Trophoblast cell (in vitro differentiated cells and primary cell): Measurements from ENCODE around the gene SLAMF9.

Experiments
- DNase-seq, 2 donors: peaks; one replicate each; pipeline ENCODE4 v3.0.0-alpha.2; 2016
- H2AFZ ChIP-seq: 2 replicates; pipeline ENCODE4 v1.6.1; 2013; ENCODE audit warnings: low read length, moderate library complexity, mild to moderate bottlenecking; ENCODE audit not compliant: insufficient read depth, poor library complexity
- H2AK5ac ChIP-seq: 2 replicates; pipeline ENCODE4 v1.6.1; 2013; ENCODE audit warnings: mild to moderate bottlenecking, low read length
- H2BK120ac ChIP-seq: 2 replicates; pipeline ENCODE4 v1.6.1; 2013; ENCODE audit warnings: low read length, mild to moderate bottlenecking, moderate library complexity; ENCODE audit not compliant: insufficient read depth, poor library complexity
- H2BK12ac ChIP-seq: 2 replicates; pipeline ENCODE4 v1.6.1; 2013; ENCODE audit warnings: mild to moderate bottlenecking, low read length, moderate library complexity
- H2BK5ac ChIP-seq: 2 replicates; pipeline ENCODE4 v1.6.1; 2013; ENCODE audit warnings: low read length, low read depth, moderate library complexity, mild to moderate bottlenecking; ENCODE audit not compliant: poor library complexity
- H3K14ac ChIP-seq: 2 replicates; pipeline ENCODE4 v1.6.1; 2013; ENCODE audit warnings: mild to moderate bottlenecking, low read length
- H3K18ac ChIP-seq: 2 replicates; pipeline ENCODE4 v1.6.1; 2013; ENCODE audit warnings: mild to moderate bottlenecking, low read length
- H3K23ac ChIP-seq: 2 replicates; pipeline ENCODE4 v1.6.1; 2013; ENCODE audit warnings: low read length
- H3K27ac ChIP-seq: 2 replicates; pipeline ENCODE4 v1.5.1; 2013; ENCODE audit warnings: low read depth, mild to moderate bottlenecking, inconsistent platforms, low read length, moderate library complexity
- H3K27me3 ChIP-seq: 2 replicates; pipeline ENCODE4 v1.6.1; 2013; ENCODE audit warnings: inconsistent platforms, mild to moderate bottlenecking, low read length, moderate library complexity; ENCODE audit not compliant: insufficient read depth
- H3K36me3 ChIP-seq, 2 experiments: 1 replicate in 1 of 2; 2 replicates in 1 of 2; pipeline ENCODE4 v1.6.1; 2013; ENCODE audit warnings: low read length in 2 of 2, mild to moderate bottlenecking in 2 of 2, moderate library complexity in 1 of 2; ENCODE audit not compliant: insufficient read depth in 2 of 2, control insufficient read depth in 1 of 2
- H3K4ac ChIP-seq: 2 replicates; pipeline ENCODE4 v1.6.1; 2013; ENCODE audit warnings: low read depth, mild to moderate bottlenecking, low read length, moderate library complexity
- H3K4me1 ChIP-seq, 2 experiments: 1 replicate in 1 of 2; 2 replicates in 1 of 2; pipeline ENCODE4 v1.6.1; 2013; ENCODE audit warnings: low read length in 2 of 2, mild to moderate bottlenecking in 2 of 2, moderate library complexity in 1 of 2; ENCODE audit not compliant: insufficient read depth in 2 of 2, control insufficient read depth in 1 of 2
- H3K4me2 ChIP-seq: 2 replicates; pipeline ENCODE4 v1.6.1; 2013; ENCODE audit warnings: inconsistent platforms, mild to moderate bottlenecking, low read length, moderate library complexity
- H3K4me3 ChIP-seq: 2 replicates; pipeline ENCODE4 v1.5.1; 2013; ENCODE audit warnings: mild to moderate bottlenecking, low read depth, low read length, inconsistent platforms
- H3K79me1 ChIP-seq: one replicate; pipeline ENCODE4 v1.6.1; 2013; ENCODE audit warnings: low read length
- H3K79me2 ChIP-seq: 2 replicates; pipeline ENCODE4 v1.6.1; 2013; ENCODE audit warnings: low read length, mild to moderate bottlenecking; ENCODE audit not compliant: control insufficient read depth, insufficient read depth, poor library complexity
- H3K9ac ChIP-seq: 2 replicates; pipeline ENCODE4 v1.6.1; 2013; ENCODE audit warnings: mild to moderate bottlenecking, low read length
- H3K9me3 ChIP-seq: 2 replicates; pipeline ENCODE4 v1.6.1; 2013; ENCODE audit warnings: low read depth, mild to moderate bottlenecking, control low read depth, inconsistent platforms, low read length; ENCODE audit not compliant: insufficient read depth
- H4K12ac ChIP-seq: 2 replicates; pipeline ENCODE4 v1.6.1; 2013; ENCODE audit warnings: low read depth, mild to moderate bottlenecking, low read length, moderate library complexity
- H4K8ac ChIP-seq: 2 replicates; pipeline ENCODE4 v1.6.1; 2013; ENCODE audit warnings: low read depth, mild to moderate bottlenecking, low read length, moderate library complexity
- H4K91ac ChIP-seq: one replicate; pipeline ENCODE4 v1.6.1; 2013; ENCODE audit warnings: low read depth, mild to moderate bottlenecking, low read length, moderate library complexity
- WGBS: extraction: QIAGEN DNeasy Blood & Tissue Kit; methylation state at CpG from one replicate; pipeline ENCODE4 v1.1.7; 2013; ENCODE audit warnings: missing lambda C conversion rate; ENCODE audit not compliant: insufficient read length, insufficient coverage; ENCODE audit errors: extremely low coverage; 5-methylcytosine and 5-hydroxymethylcytosine counted together

Gene SLAMF9

DNA sequence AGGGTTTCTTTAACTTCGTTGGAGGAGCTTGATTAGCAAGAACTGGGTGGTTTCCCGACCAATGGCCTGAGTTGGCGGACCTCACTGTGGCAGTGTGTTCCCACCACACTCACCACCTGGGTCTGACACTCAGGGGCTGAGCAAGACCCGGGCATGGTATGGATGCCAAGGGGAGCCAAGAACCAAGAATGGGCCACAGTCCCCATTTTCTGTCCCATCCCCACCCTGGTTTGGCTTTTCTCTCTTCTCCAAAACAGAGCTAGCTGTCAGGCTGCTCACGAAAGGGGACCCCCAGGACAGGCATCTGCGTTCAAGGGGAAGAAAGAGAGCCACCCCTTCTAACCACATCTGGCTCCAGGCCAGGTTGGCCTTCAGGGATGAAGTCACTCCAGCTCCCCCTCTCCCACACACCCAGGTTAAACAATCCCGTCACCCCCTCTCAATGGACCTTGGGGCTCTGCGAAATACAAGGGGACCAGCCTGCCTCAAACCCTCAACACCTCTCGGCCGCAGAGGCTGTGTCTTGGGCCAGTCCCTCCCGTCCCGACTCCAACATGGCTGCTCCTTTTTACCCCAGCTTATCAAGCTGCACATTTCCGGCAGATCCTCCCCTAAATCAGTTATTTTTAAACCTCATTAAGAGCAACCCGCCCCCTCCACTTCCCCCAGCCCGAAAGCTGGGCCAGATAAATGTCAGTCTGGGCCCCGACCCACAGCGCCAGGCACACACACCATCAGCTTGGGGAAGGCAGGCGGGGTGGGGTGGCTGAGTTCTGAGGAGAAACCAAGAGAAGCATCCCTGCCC, 32.1 kb downstream of the SLAMF9 start:
- Histone ChIP-seq H3K36me3 (peaks cover 41 to 43% of the 10 kb centered on the region in 2 experiments), H3K14ac (no peak overlapping the region), H3K4me2 (peak overlapping the region; percentile 65), H3K23ac (no peak overlapping the region), H3K79me1 (peaks cover 35% of the 10 kb centered on the region), H3K18ac (no peak overlapping the region), H4K12ac (no peak overlapping the region), H3K4me1 (peaks cover 31 to 36% of the 10 kb centered on the region in 2 experiments), H2BK12ac (no peak overlapping the region), H3K4ac (peak overlapping the region; percentile 95), H3K27ac (peak overlapping the region; percentile 19), H3K9me3 (peaks cover 2% of the 10 kb centered on the region), H3K4me3 (no peak overlapping the region), H4K91ac (peak overlapping the region; percentile 99), H2BK5ac (peak overlapping the region; percentile 3), H2BK120ac (no peak overlapping the region), H3K27me3 (no peaks in the 10 kb centered on the region), H4K8ac (no peak overlapping the region), H2AFZ (no peak overlapping the region), H3K9ac (no peak overlapping the region), H2AK5ac (no peak overlapping the region), H3K79me2 (peaks cover 38% of the 10 kb centered on the region)
- no peak for DNase-seq
- WGBS, result no CpG with 5 or more reads among the region's 18 CpGs

DNA sequence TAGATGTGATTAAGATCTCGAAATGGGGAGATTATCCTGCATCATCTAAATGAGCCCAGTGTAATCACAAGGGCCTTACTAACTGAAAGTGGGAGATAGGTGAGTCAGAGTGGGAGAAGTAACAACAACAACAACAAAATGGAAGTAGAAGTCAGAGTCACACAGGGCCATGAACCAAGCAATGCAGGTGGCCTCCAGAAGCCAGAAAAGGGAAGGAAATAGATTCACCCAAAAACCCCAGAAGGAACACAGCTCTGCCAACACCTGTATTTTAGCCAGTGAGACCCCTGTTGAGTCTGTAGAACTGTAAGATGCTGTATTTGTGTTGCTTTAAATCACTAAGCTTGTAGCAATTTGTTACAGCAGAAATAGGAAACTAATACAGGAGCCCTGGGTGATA, 32.8 kb downstream of the SLAMF9 start:
- H3K9me3 ChIP-seq, result peaks cover 2% of the 10 kb centered on the region
- H3K27me3 ChIP-seq, result no peaks in the 10 kb centered on the region
- H3K4me2 ChIP-seq, result no peak overlapping the region
- no peak overlapping the region for H3K18ac ChIP-seq
- H2BK5ac ChIP-seq, result no peak overlapping the region
- H3K79me2 ChIP-seq, result peaks cover 38% of the 10 kb centered on the region
- peaks cover 37% of the 10 kb centered on the region for H3K79me1 ChIP-seq
- peak in 1 of 2 donors; percentile 27 for DNase-seq
- no peak overlapping the region for H3K14ac ChIP-seq
- H4K91ac ChIP-seq, result no peak overlapping the region
- no peak overlapping the region for H3K4ac ChIP-seq
- no peak overlapping the region for H4K8ac ChIP-seq
- no peak overlapping the region for H3K23ac ChIP-seq
- no peak overlapping the region for H4K12ac ChIP-seq
- H2BK120ac ChIP-seq, result no peak overlapping the region
- WGBS, result no CpG with 5 or more reads among the region's 1 CpG
- H3K4me1 ChIP-seq, result peaks cover 36 to 42% of the 10 kb centered on the region in 2 experiments
- H2AFZ ChIP-seq, result no peak overlapping the region
- no peak overlapping the region for H3K4me3 ChIP-seq
- H3K9ac ChIP-seq, result no peak overlapping the region
- H3K27ac ChIP-seq, result no peak overlapping the region
- no peak overlapping the region for H2AK5ac ChIP-seq
- peaks cover 41 to 43% of the 10 kb centered on the region in 2 experiments for H3K36me3 ChIP-seq
- H2BK12ac ChIP-seq, result no peak overlapping the region

DNA sequence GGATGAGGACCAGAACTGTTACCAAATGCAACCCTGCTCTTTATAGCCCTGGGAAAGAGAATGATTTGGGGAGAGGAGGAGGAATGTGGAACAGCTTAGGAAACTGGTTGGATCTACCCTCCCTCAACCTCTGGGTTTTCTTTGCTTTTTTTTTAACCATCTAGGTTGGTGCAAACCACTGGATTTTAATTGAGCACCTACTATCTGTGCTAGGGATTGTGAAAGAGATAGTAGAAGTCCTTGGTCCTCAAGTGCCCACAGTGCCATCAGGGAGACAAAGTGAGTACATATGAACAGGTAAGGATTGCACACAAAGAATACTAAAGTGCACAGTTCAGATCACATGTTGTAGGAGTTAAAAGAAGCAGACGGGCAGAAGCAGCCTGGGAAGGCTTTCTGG, 33.4 kb downstream of the SLAMF9 start:
- no peak overlapping the region for H3K4ac ChIP-seq
- peaks cover 40 to 43% of the 10 kb centered on the region in 2 experiments for H3K4me1 ChIP-seq
- no peak overlapping the region for H4K91ac ChIP-seq
- H2AK5ac ChIP-seq, result no peak overlapping the region
- no CpG with 5 or more reads among the region's 1 CpG for WGBS
- no peak overlapping the region for H3K4me2 ChIP-seq
- H3K9ac ChIP-seq, result no peak overlapping the region
- peaks cover 2% of the 10 kb centered on the region for H3K9me3 ChIP-seq
- no peak overlapping the region for H2BK5ac ChIP-seq
- no peak overlapping the region for H4K8ac ChIP-seq
- no peak overlapping the region for H3K14ac ChIP-seq
- no peaks in the 10 kb centered on the region for H3K27me3 ChIP-seq
- peaks cover 38% of the 10 kb centered on the region for H3K79me2 ChIP-seq
- no peak for DNase-seq
- no peak overlapping the region for H2AFZ ChIP-seq
- no peak overlapping the region for H4K12ac ChIP-seq
- H2BK12ac ChIP-seq, result no peak overlapping the region
- H3K79me1 ChIP-seq, result peaks cover 36% of the 10 kb centered on the region
- no peak overlapping the region for H2BK120ac ChIP-seq
- no peak overlapping the region for H3K27ac ChIP-seq
- no peak overlapping the region for H3K4me3 ChIP-seq
- no peak overlapping the region for H3K18ac ChIP-seq
- no peak overlapping the region for H3K23ac ChIP-seq
- H3K36me3 ChIP-seq, result peaks cover 41 to 43% of the 10 kb centered on the region in 2 experiments

DNA sequence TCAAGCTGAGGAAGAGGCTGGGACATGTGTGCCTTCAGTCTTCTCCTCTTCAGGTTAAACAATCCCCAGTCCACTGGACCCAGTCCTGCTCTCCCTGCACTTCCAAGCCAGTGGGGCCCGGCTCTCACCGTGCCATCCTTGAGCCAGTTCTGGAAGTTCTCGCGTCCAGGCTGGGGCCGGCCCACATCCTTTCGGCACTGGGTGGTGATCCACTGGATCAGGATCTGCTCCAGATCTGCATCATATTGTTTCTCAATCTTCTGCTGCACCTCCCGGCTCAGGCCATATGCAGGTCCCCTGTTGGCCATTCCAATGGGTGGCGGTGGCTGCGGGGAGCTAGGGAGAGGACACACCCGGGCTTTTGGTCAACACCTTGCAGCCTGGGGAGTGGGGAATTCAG, 33.8 kb downstream of the SLAMF9 start:
- no peak overlapping the region for H4K12ac ChIP-seq
- H3K79me1 ChIP-seq, result peaks cover 38% of the 10 kb centered on the region
- H3K4ac ChIP-seq, result no peak overlapping the region
- no peak overlapping the region for H3K4me2 ChIP-seq
- no CpG with 5 or more reads among the region's 10 CpGs for WGBS
- peaks cover 37% of the 10 kb centered on the region for H3K79me2 ChIP-seq
- H3K14ac ChIP-seq, result no peak overlapping the region
- H2BK5ac ChIP-seq, result no peak overlapping the region
- no peak overlapping the region for H3K18ac ChIP-seq
- no peak overlapping the region for H2BK120ac ChIP-seq
- H3K23ac ChIP-seq, result no peak overlapping the region
- H3K27me3 ChIP-seq, result no peaks in the 10 kb centered on the region
- H3K4me1 ChIP-seq, result peaks cover 44 to 47% of the 10 kb centered on the region in 2 experiments
- H3K4me3 ChIP-seq, result no peak overlapping the region
- H4K8ac ChIP-seq, result no peak overlapping the region
- H2AFZ ChIP-seq, result no peak overlapping the region
- no peak overlapping the region for H2AK5ac ChIP-seq
- no peak overlapping the region for H2BK12ac ChIP-seq
- peaks cover 2% of the 10 kb centered on the region for H3K9me3 ChIP-seq
- no peak overlapping the region for H4K91ac ChIP-seq
- DNase-seq, result no peak
- H3K9ac ChIP-seq, result no peak overlapping the region
- no peak overlapping the region for H3K27ac ChIP-seq
- peaks cover 41 to 43% of the 10 kb centered on the region in 2 experiments for H3K36me3 ChIP-seq
